Natural killer cell (primary cell): Measurements from ENCODE around the gene RFX4. TPM values are rescaled to one million over a fixed set of nuclear protein-coding genes. Genes with fewer than 3 reads are reported as not detected.

Experiments
- ATAC-seq, 3 donors: fragments of 150-1000 bp in 2 of 3; fragments of 200-7000 bp in 1 of 3; cut with Tn5 transposase; 1 replicate in 1 of 3; 2 replicates in 2 of 3; pipeline ENCODE4 v1.10.0; 2021; ENCODE audit warnings: mild to moderate bottlenecking in 2 of 3, moderate library complexity in 2 of 3
- DNase-seq, 2 donors: peaks; one replicate each; pipeline versions ENCODE4 v3.0.0 to v3.0.0-alpha.2; 2013 to 2021; ENCODE audit warnings: mixed read lengths in 1 of 2
- H3K27ac ChIP-seq: one replicate; pipeline ENCODE4 v1.5.1; 2013; ENCODE audit warnings: mild to moderate bottlenecking, low read length
- H3K27me3 ChIP-seq: one replicate; pipeline ENCODE4 v1.6.1; 2013; ENCODE audit warnings: low read length; ENCODE audit not compliant: control insufficient read depth, insufficient read depth
- H3K36me3 ChIP-seq: one replicate; pipeline ENCODE4 v1.6.1; 2013; ENCODE audit warnings: low read length; ENCODE audit not compliant: control insufficient read depth, insufficient read depth
- H3K4me1 ChIP-seq: one replicate; pipeline ENCODE4 v1.6.1; 2013; ENCODE audit warnings: low read length; ENCODE audit not compliant: control insufficient read depth, insufficient read depth
- H3K4me3 ChIP-seq: one replicate; pipeline ENCODE4 v1.5.1; 2013; ENCODE audit warnings: low read length
- H3K9me3 ChIP-seq: one replicate; pipeline ENCODE4 v1.6.1; 2013; ENCODE audit warnings: low read length; ENCODE audit not compliant: control insufficient read depth, insufficient read depth
- H3K27ac Mint-ChIP-seq, 2 donors: one replicate each; pipeline ENCODE4 v1.8.0; 2022; ENCODE audit warnings: mild to moderate bottlenecking in 2 of 2, mixed read lengths in 2 of 2, moderate library complexity in 1 of 2
- H3K27me3 Mint-ChIP-seq, 2 donors: one replicate each; pipeline ENCODE4 v1.8.0; 2022; ENCODE audit warnings: low read depth in 2 of 2, mixed read lengths in 2 of 2
- H3K36me3 Mint-ChIP-seq: one replicate; pipeline ENCODE4 v1.8.0; 2022; ENCODE audit warnings: mixed read lengths
- H3K4me1 Mint-ChIP-seq, 2 donors: one replicate each; pipeline ENCODE4 v1.8.0; 2022; ENCODE audit warnings: mixed read lengths in 2 of 2
- H3K4me3 Mint-ChIP-seq: one replicate; pipeline ENCODE4 v1.8.0; 2022; ENCODE audit warnings: mild to moderate bottlenecking, moderate library complexity, mixed read lengths
- H3K9me3 Mint-ChIP-seq, 2 donors: one replicate each; pipeline ENCODE4 v1.8.0; 2022; ENCODE audit warnings: mixed read lengths in 2 of 2
- WGBS: methylation state at CpG from one replicate; pipeline ENCODE4 v1.1.7; 2013; ENCODE audit warnings: missing lambda C conversion rate; ENCODE audit not compliant: insufficient coverage; 5-methylcytosine and 5-hydroxymethylcytosine counted together
- intact Hi-C: fragments of 100-400 bp; cut with micrococcal nuclease; formaldehyde crosslinking; loops from one replicate; pipeline ENCODE4 v1.14.2; 2022
- total RNA-seq, 4 donors: library from RNA; stranded (reverse); fragments of 120-200 nt in 1 of 4; gene quantifications; one replicate each; pipeline versions ENCODE4 v1.2.3 to v1.2.4, GENCODE V29; 2013 to 2022
- TF ChIP-seq, protein P1 (sequence below): fragments of 200-600 bp; IDR thresholded peaks from one replicate; pipeline ENCODE4 v1.8.0; 2022; ENCODE audit warnings: antibody characterized with exemption

The RFX4 gene
- total RNA-seq, 3 donors from 2014 or later (not counting 1 experiment from before 2014, with no cell fraction given), result not detected

DNA sequence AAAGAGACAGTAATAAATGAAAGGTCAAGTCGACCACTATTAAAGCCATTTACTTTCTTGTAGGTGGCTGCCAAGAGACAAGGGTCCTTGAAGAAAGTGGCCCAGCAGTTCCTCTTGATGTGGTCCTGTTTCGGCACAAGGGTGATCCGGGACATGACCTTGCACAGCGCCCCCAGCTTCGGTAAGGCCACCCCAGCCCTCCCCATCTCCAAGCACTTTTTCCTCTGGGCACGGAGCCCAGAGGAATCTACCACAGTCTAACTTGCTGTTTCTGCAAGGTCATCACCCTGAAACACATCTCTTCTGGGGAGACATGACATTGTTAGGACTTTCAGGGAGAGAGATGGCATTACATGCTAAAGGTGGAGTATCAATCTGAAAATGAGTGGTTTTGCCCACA lies 137.9 kb downstream of the RFX4 start:
- H3K27me3 ChIP-seq, result no peaks in the 10 kb centered on the region
- Mint-ChIP-seq H3K36me3 (no peaks in the 10 kb centered on the region), H3K9me3 (no peaks in the 10 kb centered on the region), H3K4me1 (no peaks in the 10 kb centered on the region), H3K27me3 (peaks cover 17 to 18% of the 10 kb centered on the region in 2 donors), H3K4me3 (no peak overlapping the region), H3K27ac (no peak overlapping the region)
- ATAC-seq (no peak), DNase-seq (no peak)
- H3K4me1 ChIP-seq, result no peaks in the 10 kb centered on the region
- WGBS, result 88% methylated on average over 6 of the region's 6 CpGs
- intact Hi-C loops, result no loop called here
- TF ChIP-seq, protein P1, sequence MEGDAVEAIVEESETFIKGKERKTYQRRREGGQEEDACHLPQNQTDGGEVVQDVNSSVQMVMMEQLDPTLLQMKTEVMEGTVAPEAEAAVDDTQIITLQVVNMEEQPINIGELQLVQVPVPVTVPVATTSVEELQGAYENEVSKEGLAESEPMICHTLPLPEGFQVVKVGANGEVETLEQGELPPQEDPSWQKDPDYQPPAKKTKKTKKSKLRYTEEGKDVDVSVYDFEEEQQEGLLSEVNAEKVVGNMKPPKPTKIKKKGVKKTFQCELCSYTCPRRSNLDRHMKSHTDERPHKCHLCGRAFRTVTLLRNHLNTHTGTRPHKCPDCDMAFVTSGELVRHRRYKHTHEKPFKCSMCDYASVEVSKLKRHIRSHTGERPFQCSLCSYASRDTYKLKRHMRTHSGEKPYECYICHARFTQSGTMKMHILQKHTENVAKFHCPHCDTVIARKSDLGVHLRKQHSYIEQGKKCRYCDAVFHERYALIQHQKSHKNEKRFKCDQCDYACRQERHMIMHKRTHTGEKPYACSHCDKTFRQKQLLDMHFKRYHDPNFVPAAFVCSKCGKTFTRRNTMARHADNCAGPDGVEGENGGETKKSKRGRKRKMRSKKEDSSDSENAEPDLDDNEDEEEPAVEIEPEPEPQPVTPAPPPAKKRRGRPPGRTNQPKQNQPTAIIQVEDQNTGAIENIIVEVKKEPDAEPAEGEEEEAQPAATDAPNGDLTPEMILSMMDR, result no peak
- no peaks in the 10 kb centered on the region for H3K36me3 ChIP-seq
- H3K4me3 ChIP-seq, result no peak overlapping the region
- no peak overlapping the region for H3K27ac ChIP-seq
- no peaks in the 10 kb centered on the region for H3K9me3 ChIP-seq

DNA sequence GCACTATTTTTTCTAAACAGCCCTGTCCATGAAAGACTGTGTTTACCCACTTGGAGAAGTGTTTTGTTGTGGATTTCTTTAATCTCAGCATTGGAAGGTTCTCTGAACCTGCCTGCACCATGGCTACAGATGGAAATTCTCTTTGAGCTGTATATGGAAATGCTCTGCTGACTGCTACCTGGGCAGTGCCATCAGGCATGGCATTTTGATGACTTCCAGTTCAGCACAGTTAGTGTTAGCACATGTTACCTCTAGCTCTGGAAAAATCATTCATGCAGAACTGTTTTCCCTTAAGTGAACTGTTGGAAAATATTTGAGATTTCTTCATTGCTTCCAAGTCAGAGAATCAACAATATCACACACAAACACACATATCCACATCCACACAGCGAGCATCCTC lies 139.1 kb downstream of the RFX4 start:
- no peak overlapping the region for H3K27ac Mint-ChIP-seq
- Histone ChIP-seq H3K27me3 (no peaks in the 10 kb centered on the region), H3K27ac (no peak overlapping the region), H3K36me3 (no peaks in the 10 kb centered on the region), H3K9me3 (no peaks in the 10 kb centered on the region), H3K4me1 (no peaks in the 10 kb centered on the region), H3K4me3 (no peak overlapping the region)
- H3K4me3 Mint-ChIP-seq, result no peak overlapping the region
- 100% methylated on average over 1 of the region's 1 CpG for WGBS
- ATAC-seq (no peak), DNase-seq (no peak)
- H3K27me3 Mint-ChIP-seq, result peaks cover 17 to 18% of the 10 kb centered on the region in 2 donors
- no peaks in the 10 kb centered on the region for H3K4me1 Mint-ChIP-seq
- no peaks in the 10 kb centered on the region for H3K9me3 Mint-ChIP-seq
- TF ChIP-seq, protein P1, result no peak
- H3K36me3 Mint-ChIP-seq, result no peaks in the 10 kb centered on the region
- intact Hi-C loops, result no loop called here

DNA sequence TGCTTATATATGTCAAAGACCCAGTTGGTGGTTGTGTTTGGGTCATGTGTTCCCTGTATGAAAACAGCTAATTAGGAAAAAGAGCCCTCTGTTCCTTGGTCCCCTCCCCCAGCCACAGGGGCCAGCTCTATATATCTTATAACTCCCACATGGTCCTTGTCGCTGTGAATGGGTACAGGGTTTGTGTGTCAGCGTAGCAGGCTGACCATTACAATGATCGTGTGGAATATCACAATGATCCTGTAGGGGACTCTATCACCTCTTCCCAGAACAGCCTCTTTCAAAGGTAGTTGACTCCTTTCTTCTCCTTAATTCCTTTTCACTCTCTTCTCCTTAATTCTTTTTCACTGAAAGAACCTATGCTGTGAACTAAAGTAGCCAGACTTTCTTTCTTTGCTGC lies 140.0 kb downstream of the RFX4 start:
- TF ChIP-seq, protein P1, result no peak
- Mint-ChIP-seq H3K4me3 (no peak overlapping the region), H3K4me1 (no peaks in the 10 kb centered on the region), H3K27ac (no peak overlapping the region), H3K36me3 (no peaks in the 10 kb centered on the region), H3K9me3 (no peaks in the 10 kb centered on the region), H3K27me3 (peaks cover 17 to 18% of the 10 kb centered on the region in 2 donors)
- no peaks in the 10 kb centered on the region for H3K4me1 ChIP-seq
- no peaks in the 10 kb centered on the region for H3K27me3 ChIP-seq
- DNase-seq, result no peak
- H3K27ac ChIP-seq, result no peak overlapping the region
- ATAC-seq, result no peak
- intact Hi-C loops, result no loop called here
- H3K4me3 ChIP-seq, result no peak overlapping the region
- WGBS, result 79% methylated on average over 3 of the region's 3 CpGs
- H3K9me3 ChIP-seq, result no peaks in the 10 kb centered on the region
- H3K36me3 ChIP-seq, result no peaks in the 10 kb centered on the region

DNA sequence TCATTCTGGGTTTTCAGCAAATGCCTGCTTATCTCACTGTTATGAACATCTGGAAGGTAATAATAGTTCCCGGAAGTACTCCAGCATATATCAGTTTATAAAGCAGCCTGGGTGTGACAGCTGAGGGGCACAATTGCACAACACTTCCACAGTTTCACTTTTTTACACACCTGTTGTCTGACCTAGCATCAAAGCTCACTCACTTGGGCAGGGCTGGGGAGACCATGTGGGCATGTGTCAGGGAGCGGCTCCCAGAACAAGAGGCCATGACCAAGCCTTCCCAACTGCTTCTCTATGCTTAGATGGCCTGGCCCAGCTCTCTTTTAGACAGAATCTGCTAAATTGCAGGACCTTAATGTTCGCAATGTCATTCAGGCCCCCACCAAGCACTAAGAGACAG lies 140.6 kb downstream of the RFX4 start:
- TF ChIP-seq, protein P1, result no peak
- Histone ChIP-seq H3K4me3 (no peak overlapping the region), H3K27me3 (no peaks in the 10 kb centered on the region), H3K36me3 (no peaks in the 10 kb centered on the region), H3K9me3 (no peaks in the 10 kb centered on the region), H3K27ac (no peak overlapping the region), H3K4me1 (no peaks in the 10 kb centered on the region)
- no peak overlapping the region for H3K4me3 Mint-ChIP-seq
- H3K27me3 Mint-ChIP-seq, result peaks cover 13 to 18% of the 10 kb centered on the region in 2 donors
- no peaks in the 10 kb centered on the region for H3K36me3 Mint-ChIP-seq
- H3K9me3 Mint-ChIP-seq, result no peaks in the 10 kb centered on the region
- no peak overlapping the region for H3K27ac Mint-ChIP-seq
- ATAC-seq (no peak), DNase-seq (no peak)
- intact Hi-C loops, result no loop called here
- no peaks in the 10 kb centered on the region for H3K4me1 Mint-ChIP-seq
- WGBS, result 98% methylated on average over 3 of the region's 3 CpGs
